Naive thymus-derived CD4-positive, alpha-beta T cell (primary cell): ENCODE data around the gene PTPMT1. TPM values are rescaled to one million over a fixed set of nuclear protein-coding genes. Genes with fewer than 3 reads are reported as not detected.

Source experiments
- ATAC-seq: fragments of 150-1000 bp; cut with Tn5 transposase; 2 replicates; pipeline ENCODE4 v1.10.0; 2021; ENCODE audit warnings: mild to moderate bottlenecking, moderate library complexity
- CTCF ChIA-PET: fragments of 350-600 bp; sonication (Branson Sonifier 250); formaldehyde crosslinking; loops from one replicate; lab custom pipeline; 2021; ENCODE audit warnings: antibody characterized with exemption; lab: Charles Lee
- POLR2A ChIA-PET: fragments of 350-600 bp; sonication (Branson Sonifier 250); formaldehyde crosslinking; loops from one replicate; lab custom pipeline; 2021; ENCODE audit warnings: antibody characterized with exemption, inconsistent platforms; lab: Charles Lee
- DNase-seq, 9 donors: peaks; one replicate each; pipeline versions ENCODE4 v3.0.0 to v3.0.0-alpha.2; 2020 to 2022; ENCODE audit warnings: mixed read lengths in 1 of 9
- H3K27ac ChIP-seq: one replicate; pipeline ENCODE4 v1.7.0; 2013; ENCODE audit warnings: mild to moderate bottlenecking, low read depth, low read length, moderate library complexity
- H3K27me3 ChIP-seq, 2 donors: one replicate each; pipeline ENCODE4 v1.7.0; 2013; ENCODE audit warnings: low read length in 2 of 2, mild to moderate bottlenecking in 2 of 2, moderate library complexity in 2 of 2; ENCODE audit not compliant: control insufficient read depth in 2 of 2, insufficient read depth in 2 of 2
- H3K36me3 ChIP-seq, 3 experiments: 1 replicate in 2 of 3; 2 replicates in 1 of 3; pipeline ENCODE4 v1.7.0; 2013; ENCODE audit warnings: low read length in 3 of 3, mild to moderate bottlenecking in 3 of 3, moderate library complexity in 1 of 3; ENCODE audit not compliant: insufficient read depth in 3 of 3, control insufficient read depth in 2 of 3
- H3K4me1 ChIP-seq, 2 donors: one replicate each; pipeline ENCODE4 v1.7.0; 2013; ENCODE audit warnings: low read length in 2 of 2, mild to moderate bottlenecking in 2 of 2, moderate library complexity in 1 of 2; ENCODE audit not compliant: control insufficient read depth in 2 of 2, insufficient read depth in 2 of 2
- H3K4me3 ChIP-seq: 2 replicates; pipeline ENCODE4 v1.7.0; 2013; ENCODE audit warnings: mild to moderate bottlenecking, low read length
- H3K9me3 ChIP-seq, 3 experiments: 1 replicate in 2 of 3; 2 replicates in 1 of 3; pipeline ENCODE4 v1.7.0; 2013; ENCODE audit warnings: low read length in 3 of 3; ENCODE audit not compliant: control insufficient read depth in 2 of 3
- H3K27ac Mint-ChIP-seq, 9 donors: one replicate each; pipeline ENCODE4 v1.8.0; 2020 to 2022; ENCODE audit warnings: mixed read lengths in 9 of 9, mild to moderate bottlenecking in 8 of 9, moderate library complexity in 5 of 9, inconsistent platforms in 2 of 9
- H3K27me3 Mint-ChIP-seq, 5 donors: one replicate each; pipeline ENCODE4 v1.8.0; 2021 to 2022; ENCODE audit warnings: mixed read lengths in 5 of 5, mild to moderate bottlenecking in 1 of 5
- H3K36me3 Mint-ChIP-seq, 5 donors: one replicate each; pipeline ENCODE4 v1.8.0; 2020 to 2022; ENCODE audit warnings: mixed read lengths in 5 of 5, mild to moderate bottlenecking in 3 of 5, inconsistent platforms in 1 of 5
- H3K4me1 Mint-ChIP-seq, 7 donors: one replicate each; pipeline ENCODE4 v1.8.0; 2020 to 2022; ENCODE audit warnings: mixed read lengths in 7 of 7, mild to moderate bottlenecking in 3 of 7, inconsistent platforms in 1 of 7
- H3K4me3 Mint-ChIP-seq, 10 donors: one replicate each; pipeline ENCODE4 v1.8.0; 2020 to 2022; ENCODE audit warnings: mild to moderate bottlenecking in 10 of 10, mixed read lengths in 10 of 10, moderate library complexity in 6 of 10, inconsistent platforms in 2 of 10
- H3K9me3 Mint-ChIP-seq, 11 donors: one replicate each; pipeline ENCODE4 v1.8.0; 2020 to 2022; ENCODE audit warnings: mixed read lengths in 11 of 11, mild to moderate bottlenecking in 4 of 11, inconsistent platforms in 1 of 11, moderate library complexity in 1 of 11
- intact Hi-C, 2 donors: fragments of 100-400 bp; cut with micrococcal nuclease; formaldehyde crosslinking; loops; one replicate each; pipeline ENCODE4 v1.15.1; 2023
- polyA plus RNA-seq, 2 donors: library from polyadenylated mRNA; unstranded; fragments of 300-500 nt; fragmentation: Illumina TruSeq; gene quantifications; one replicate each; pipeline ENCODE4 v1.2.3, GENCODE V29; 2021
- total RNA-seq, 6 experiments: library from RNA in 5 of 6; stranded (reverse) in 5 of 6; gene quantifications; 1 replicate in 5 of 6; 2 replicates in 1 of 6; pipeline ENCODE4 v1.2.3 and lab custom pipeline; 2021 to 2026

The PTPMT1 gene
- total and polyA plus RNA-seq, 7 experiments from 2014 or later: 20.5 to 72.9 (median 24.1) TPM

- ATAC-seq (no peak), DNase-seq (no peak)
- Histone ChIP-seq H3K4me1 (peaks cover 3 to 6% of the 10 kb centered on the region in 2 donors), H3K9me3 (no peaks in the 10 kb centered on the region), H3K36me3 (peaks cover 5 to 59% (median 26%) of the 10 kb centered on the region in 3 experiments), H3K4me3 (no peak overlapping the region), H3K27me3 (no peaks in the 10 kb centered on the region), H3K27ac (no peak overlapping the region)
- Mint-ChIP-seq H3K27ac (peak overlapping the region in 6 of 9 donors; percentile 3 to 76 (median 32)), H3K4me3 (no peak overlapping the region), H3K27me3 (no peaks in the 10 kb centered on the region), H3K9me3 (no peaks in the 10 kb centered on the region), H3K36me3 (peaks cover 0 to 25% (median 13%) of the 10 kb centered on the region in 5 donors), H3K4me1 (peaks cover 2 to 30% (median 23%) of the 10 kb centered on the region in 7 donors)
- CTCF ChIA-PET: no interaction called here
- intact Hi-C loops: loop anchor here in 1 of 2 donors (10.0 kb wide), 1 partner anchor 637 kb away; the partner anchor contains the start of gene CSTPP1
- POLR2A ChIA-PET: interaction anchor here (0.9 kb wide), 1 partner anchor 336 kb away, joined by 4 read pairs; no protein-coding TSS in a partner anchor
Observed at GRCh38 chr11:47571357-47571729, 5.9 kb downstream of the PTPMT1 start.

DNA sequence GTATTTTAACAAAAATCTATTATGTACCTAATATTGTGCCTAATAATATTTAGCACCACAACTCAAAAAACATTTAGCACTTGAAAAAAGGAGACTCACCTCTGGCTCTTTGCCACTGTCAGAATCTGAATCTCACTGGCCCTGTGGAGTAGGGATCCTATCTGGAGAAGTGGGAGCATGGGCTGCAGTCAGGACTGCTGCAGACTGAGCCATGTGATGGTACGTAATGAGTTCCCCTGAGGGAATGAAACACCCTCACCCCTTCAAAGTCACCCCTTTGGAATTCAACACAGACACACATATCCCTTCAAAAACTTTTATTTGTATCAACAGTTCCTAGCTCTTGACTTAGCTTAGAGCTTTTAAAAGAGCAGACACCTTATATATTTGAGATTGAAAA lies 6.5 kb downstream of the PTPMT1 start:
- H3K27ac Mint-ChIP-seq: peak overlapping the region in 1 of 9 donors; percentile 32
- H3K27me3 Mint-ChIP-seq: no peaks in the 10 kb centered on the region
- no peak overlapping the region for H3K27ac ChIP-seq
- H3K4me3 ChIP-seq: no peak overlapping the region
- H3K27me3 ChIP-seq: no peaks in the 10 kb centered on the region
- POLR2A ChIA-PET: interaction anchor here (0.9 kb wide), 1 partner anchor 337 kb away, joined by 4 read pairs; no protein-coding TSS in a partner anchor
- H3K4me1 Mint-ChIP-seq: peaks cover 5 to 26% (median 22%) of the 10 kb centered on the region in 7 donors
- ATAC-seq (no peak), DNase-seq (no peak)
- H3K9me3 ChIP-seq: no peaks in the 10 kb centered on the region
- H3K9me3 Mint-ChIP-seq: no peaks in the 10 kb centered on the region
- peaks cover 0 to 27% (median 13%) of the 10 kb centered on the region in 5 donors for H3K36me3 Mint-ChIP-seq
- CTCF ChIA-PET: no interaction called here
- intact Hi-C loops: loop anchor here in 1 of 2 donors (10.0 kb wide), 1 partner anchor 637 kb away; the partner anchor contains the start of gene CSTPP1
- peaks cover under 1 to 2% of the 10 kb centered on the region in 2 donors for H3K4me1 ChIP-seq
- no peak overlapping the region for H3K4me3 Mint-ChIP-seq
- H3K36me3 ChIP-seq: peaks cover 5 to 59% (median 26%) of the 10 kb centered on the region in 3 experiments

GRCh38 chr11:47572715-47573255 lies 7.4 kb downstream of the PTPMT1 start:
- Mint-ChIP-seq H3K4me1 (peaks cover 11 to 33% (median 28%) of the 10 kb centered on the region in 7 donors), H3K4me3 (no peak overlapping the region), H3K27ac (peak overlapping the region in 3 of 9 donors; percentile 24 to 71 (median 36)), H3K9me3 (no peaks in the 10 kb centered on the region), H3K27me3 (no peaks in the 10 kb centered on the region), H3K36me3 (peaks cover 0 to 30% (median 16%) of the 10 kb centered on the region in 5 donors)
- Histone ChIP-seq H3K27me3 (no peaks in the 10 kb centered on the region), H3K27ac (no peak overlapping the region), H3K4me3 (no peak overlapping the region), H3K4me1 (peaks cover 8 to 11% of the 10 kb centered on the region in 2 donors), H3K9me3 (no peaks in the 10 kb centered on the region), H3K36me3 (peaks cover 5 to 67% (median 26%) of the 10 kb centered on the region in 3 experiments)
- ChIA-PET POLR2A (interaction anchor here (0.6 to 1.6 kb wide), 2 partner anchors 8 to 346 kb away, joined by 3 to 6 read pairs; partner anchors contain the start of gene PTPMT1), CTCF (no interaction called here)
- DNase-seq (no peak), ATAC-seq (no peak)
- intact Hi-C loops: loop anchor here in 1 of 2 donors (10.0 kb wide), 1 partner anchor 638 kb away; the partner anchor contains the start of gene CSTPP1

DNA sequence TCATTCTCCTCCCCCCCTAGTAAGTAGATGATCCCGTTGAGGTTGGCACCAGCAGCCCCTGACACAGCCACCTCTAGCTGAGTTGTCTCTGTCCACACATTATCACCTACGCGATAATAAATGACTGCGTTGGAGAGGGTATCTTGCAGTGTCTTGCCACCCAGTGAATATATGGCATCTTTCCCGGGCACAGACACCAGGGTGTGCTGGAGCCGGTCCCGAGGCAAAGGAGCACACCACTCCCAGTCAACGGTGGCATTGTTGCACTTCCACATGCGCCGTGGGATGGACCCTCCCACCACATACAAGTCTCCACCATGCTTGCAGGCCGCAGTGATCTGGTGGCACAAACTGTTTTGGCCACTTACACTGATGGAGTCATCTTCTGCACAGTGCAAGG lies 7.9 kb downstream of the PTPMT1 start:
- intact Hi-C loops: loop anchor here in 1 of 2 donors (10.0 kb wide), 1 partner anchor 639 kb away; the partner anchor contains the start of gene CSTPP1
- Mint-ChIP-seq H3K27ac (peak overlapping the region in 1 of 9 donors; percentile 18), H3K36me3 (peaks cover 0 to 31% (median 16%) of the 10 kb centered on the region in 5 donors), H3K4me3 (no peak overlapping the region), H3K27me3 (no peaks in the 10 kb centered on the region), H3K9me3 (no peaks in the 10 kb centered on the region), H3K4me1 (peaks cover 11 to 39% (median 32%) of the 10 kb centered on the region in 7 donors)
- ATAC-seq: no peak
- no peaks in the 10 kb centered on the region for H3K27me3 ChIP-seq
- no peak overlapping the region for H3K27ac ChIP-seq
- peaks cover 14 to 16% of the 10 kb centered on the region in 2 donors for H3K4me1 ChIP-seq
- H3K9me3 ChIP-seq: no peaks in the 10 kb centered on the region
- peaks cover 5 to 67% (median 26%) of the 10 kb centered on the region in 3 experiments for H3K36me3 ChIP-seq
- ChIA-PET POLR2A (interaction anchor here (0.6 to 1.6 kb wide), 2 partner anchors 8 to 346 kb away, joined by 3 to 6 read pairs; partner anchors contain the start of gene PTPMT1), CTCF (interaction anchor here (0.6 kb wide), 1 partner anchor 890 kb away, joined by 3 read pairs; no protein-coding TSS in a partner anchor)
- no peak for DNase-seq
- H3K4me3 ChIP-seq: no peak overlapping the region

- H3K9me3 Mint-ChIP-seq: peaks cover 0 to 5% (median 0%) of the 10 kb centered on the region in 11 donors
- DNase-seq (no peak), ATAC-seq (no peak)
- ChIA-PET CTCF (interaction anchor here (0.6 to 1.5 kb wide), 3 partner anchors 9 to 84 kb away, joined by 3 to 5 read pairs (median 4); no protein-coding TSS in a partner anchor), POLR2A (interaction anchor here (0.6 to 4.1 kb wide), 8 partner anchors 8 to 1317 kb away, joined by 3 to 67 read pairs (median 4); partner anchors contain the start of genes CELF1 and PTPMT1)
- peak overlapping the region; percentile 95 to 100 (median 99) for H3K4me3 Mint-ChIP-seq
- Histone ChIP-seq H3K9me3 (no peaks in the 10 kb centered on the region), H3K27me3 (no peaks in the 10 kb centered on the region), H3K27ac (peak overlapping the region; percentile 80), H3K4me1 (peaks cover 26 to 28% of the 10 kb centered on the region in 2 donors), H3K36me3 (peaks cover 9 to 64% (median 29%) of the 10 kb centered on the region in 3 experiments), H3K4me3 (peak overlapping the region; percentile 95)
- H3K36me3 Mint-ChIP-seq: peaks cover 5 to 36% (median 25%) of the 10 kb centered on the region in 5 donors
- peak overlapping the region; percentile 32 to 100 (median 98) for H3K27ac Mint-ChIP-seq
- intact Hi-C loops: loop anchor here (1.0 to 10.0 kb wide), 12 partner anchors 12 to 877 kb away; partner anchors contain the start of genes CSTPP1 (in 2 of the 2), PTPMT1 (in 2 of the 2), AGBL2 (in 1 of the 2) and ARHGAP1 (in 1 of the 2)
- H3K4me1 Mint-ChIP-seq: peaks cover 17 to 54% (median 41%) of the 10 kb centered on the region in 7 donors
- no peaks in the 10 kb centered on the region for H3K27me3 Mint-ChIP-seq
Observed at GRCh38 chr11:47577460-47578041, 12.2 kb downstream of the PTPMT1 start.
